OCI-LY3 (cell line): Measurements from ENCODE around the gene TENT4B.

ENCODE experiments used
- H2AFZ ChIP-seq: fragments of 200-600, 300-600 bp; shearing (Covaris generic); 2 replicates; pipeline ENCODE4 v1.6.0; 2014; ENCODE audit warnings: antibody characterized with exemption, low read depth, low read length
- H3K27ac ChIP-seq: fragments of 200-600, 300-600 bp; sonication (generic); 2 replicates; pipeline ENCODE4 v1.5.1; 2014; ENCODE audit warnings: mild to moderate bottlenecking, low read length, moderate library complexity, mixed read lengths
- H3K27me3 ChIP-seq: fragments of 200-600, 300-600 bp; sonication (generic); 2 replicates; pipeline ENCODE4 v1.6.1; 2014; ENCODE audit warnings: low read depth, low read length, mixed read lengths
- H3K36me3 ChIP-seq: fragments of 200-600, 300-600 bp; sonication (generic); replicated peaks from 2 replicates; pipeline ENCODE3; 2014; ENCODE audit warnings: low read depth, low read length, mixed read lengths
- H3K4me1 ChIP-seq: fragments of 300-600, 200-600 bp; sonication (generic); 2 replicates; pipeline ENCODE4 v1.6.1; 2014; ENCODE audit warnings: low read length, mixed read lengths
- H3K4me2 ChIP-seq: fragments of 200-600, 300-600 bp; sonication (generic); 2 replicates; pipeline ENCODE4 v1.6.1; 2014; ENCODE audit warnings: low read length, mixed read lengths
- H3K4me3 ChIP-seq: fragments of 300-600, 200-600 bp; sonication (generic); 2 replicates; pipeline ENCODE4 v1.5.1; 2014; ENCODE audit warnings: antibody characterized with exemption, mild to moderate bottlenecking, low read length, moderate library complexity
- H3K79me2 ChIP-seq: fragments of 300-600, 200-600 bp; shearing (Covaris generic); 2 replicates; pipeline ENCODE4 v1.6.1; 2014; ENCODE audit warnings: mild to moderate bottlenecking, low read length, mixed read lengths
- H3K9ac ChIP-seq: fragments of 300-600, 200-600 bp; shearing (Covaris generic); 2 replicates; pipeline ENCODE4 v1.6.0; 2014; ENCODE audit warnings: mild to moderate bottlenecking, low read length, moderate library complexity
- H3K9me3 ChIP-seq: fragments of 200-600, 300-600 bp; shearing (Covaris generic); 2 replicates; pipeline ENCODE4 v1.6.1; 2014; ENCODE audit warnings: low read length, mixed read lengths; ENCODE audit not compliant: insufficient read depth
- H4K20me1 ChIP-seq: fragments of 200-600, 300-600 bp; sonication (generic); 2 replicates; pipeline ENCODE4 v1.6.1; 2016; ENCODE audit warnings: low read length, mixed read lengths; ENCODE audit not compliant: insufficient read depth
- EZH2phosphoT487 ChIP-seq: fragments of 200-600 bp; shearing (Covaris generic); IDR thresholded peaks from 2 replicates; pipeline ENCODE4 v1.6.1; 2018; ENCODE audit warnings: antibody characterized with exemption, mixed run types, low read depth
- TF ChIP-seq, protein P1 (sequence below): fragments of 200-600, 300-600 bp; sonication (generic); IDR thresholded peaks from 2 replicates; pipeline ENCODE4 v1.5.1; 2014; ENCODE audit warnings: antibody characterized with exemption, low read length, low read depth

The TENT4B gene

DNA sequence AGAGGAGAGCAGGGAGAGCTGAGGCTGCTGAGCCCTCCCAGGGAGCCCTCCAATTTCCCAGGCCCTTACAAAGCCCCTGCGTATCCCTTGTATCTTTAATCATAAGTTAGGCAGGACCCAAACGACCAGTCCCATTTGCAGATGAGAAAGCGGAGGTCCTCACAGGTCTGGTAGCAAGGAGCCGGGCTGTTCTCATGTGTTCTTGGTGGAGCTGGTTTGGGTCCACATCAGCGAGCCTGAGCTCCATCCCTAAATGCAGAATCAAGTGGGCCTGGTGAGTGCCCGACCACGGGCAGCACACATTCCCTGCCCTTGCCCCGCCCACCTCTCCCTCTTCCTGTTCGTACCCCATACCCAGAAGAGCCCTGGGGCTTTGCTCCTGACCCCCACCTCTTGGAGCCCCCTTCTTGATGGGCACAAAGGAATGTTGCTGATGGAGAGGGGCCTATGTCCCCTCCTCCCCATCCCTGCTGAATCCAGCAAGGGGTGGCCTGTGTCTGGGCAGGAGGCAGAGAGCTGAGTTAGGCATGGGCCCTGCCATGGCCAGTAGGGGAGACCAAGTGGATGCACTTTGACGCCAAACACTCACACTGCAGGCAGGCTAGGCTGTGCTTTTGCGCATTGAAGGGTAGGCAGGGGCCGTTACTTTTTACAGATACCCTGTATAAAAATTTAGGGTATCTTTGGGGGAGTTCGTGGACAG, 95.0 kb downstream of the TENT4B start:
- TF ChIP-seq, protein P1, sequence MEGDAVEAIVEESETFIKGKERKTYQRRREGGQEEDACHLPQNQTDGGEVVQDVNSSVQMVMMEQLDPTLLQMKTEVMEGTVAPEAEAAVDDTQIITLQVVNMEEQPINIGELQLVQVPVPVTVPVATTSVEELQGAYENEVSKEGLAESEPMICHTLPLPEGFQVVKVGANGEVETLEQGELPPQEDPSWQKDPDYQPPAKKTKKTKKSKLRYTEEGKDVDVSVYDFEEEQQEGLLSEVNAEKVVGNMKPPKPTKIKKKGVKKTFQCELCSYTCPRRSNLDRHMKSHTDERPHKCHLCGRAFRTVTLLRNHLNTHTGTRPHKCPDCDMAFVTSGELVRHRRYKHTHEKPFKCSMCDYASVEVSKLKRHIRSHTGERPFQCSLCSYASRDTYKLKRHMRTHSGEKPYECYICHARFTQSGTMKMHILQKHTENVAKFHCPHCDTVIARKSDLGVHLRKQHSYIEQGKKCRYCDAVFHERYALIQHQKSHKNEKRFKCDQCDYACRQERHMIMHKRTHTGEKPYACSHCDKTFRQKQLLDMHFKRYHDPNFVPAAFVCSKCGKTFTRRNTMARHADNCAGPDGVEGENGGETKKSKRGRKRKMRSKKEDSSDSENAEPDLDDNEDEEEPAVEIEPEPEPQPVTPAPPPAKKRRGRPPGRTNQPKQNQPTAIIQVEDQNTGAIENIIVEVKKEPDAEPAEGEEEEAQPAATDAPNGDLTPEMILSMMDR: no peak
- TF ChIP-seq EZH2phosphoT487: no peak
- no peak overlapping the region for H3K4me2 ChIP-seq
- H3K9ac ChIP-seq: no peak overlapping the region
- H3K4me1 ChIP-seq: peaks cover 14% of the 10 kb centered on the region
- H3K36me3 ChIP-seq: no peaks in the 10 kb centered on the region
- no peaks in the 10 kb centered on the region for H4K20me1 ChIP-seq
- H3K4me3 ChIP-seq: no peak overlapping the region
- H2AFZ ChIP-seq: no peak overlapping the region
- no peaks in the 10 kb centered on the region for H3K79me2 ChIP-seq
- no peaks in the 10 kb centered on the region for H3K9me3 ChIP-seq
- H3K27me3 ChIP-seq: no peaks in the 10 kb centered on the region
- no peak overlapping the region for H3K27ac ChIP-seq

GRCh38 chr16:50248845-50249244, 95.7 kb downstream of the TENT4B start:
- no peaks in the 10 kb centered on the region for H3K79me2 ChIP-seq
- no peak overlapping the region for H3K4me3 ChIP-seq
- H2AFZ ChIP-seq: no peak overlapping the region
- no peaks in the 10 kb centered on the region for H3K27me3 ChIP-seq
- H3K4me1 ChIP-seq: peaks cover 14% of the 10 kb centered on the region
- no peaks in the 10 kb centered on the region for H4K20me1 ChIP-seq
- TF ChIP-seq, protein P1: no peak
- TF ChIP-seq EZH2phosphoT487: no peak
- H3K9ac ChIP-seq: no peak overlapping the region
- no peak overlapping the region for H3K27ac ChIP-seq
- H3K9me3 ChIP-seq: no peaks in the 10 kb centered on the region
- H3K36me3 ChIP-seq: no peaks in the 10 kb centered on the region
- H3K4me2 ChIP-seq: no peak overlapping the region

GRCh38 chr16:50251375-50252081, 98.4 kb downstream of the TENT4B start:
- Histone ChIP-seq H2AFZ (peak overlapping the region; percentile 2; the same call in 1 of the 2 replicates), H3K79me2 (no peaks in the 10 kb centered on the region), H3K36me3 (no peaks in the 10 kb centered on the region), H3K4me2 (no peak overlapping the region), H3K4me3 (no peak overlapping the region), H3K27me3 (no peaks in the 10 kb centered on the region), H3K27ac (no peak overlapping the region), H3K4me1 (peaks cover 10% of the 10 kb centered on the region), H3K9ac (no peak overlapping the region), H3K9me3 (no peaks in the 10 kb centered on the region), H4K20me1 (no peaks in the 10 kb centered on the region)
- TF ChIP-seq EZH2phosphoT487: no peak
- TF ChIP-seq, protein P1: no peak

- no peaks in the 10 kb centered on the region for H3K79me2 ChIP-seq
- no peak overlapping the region for H2AFZ ChIP-seq
- TF ChIP-seq EZH2phosphoT487: no peak
- TF ChIP-seq, protein P1: no peak
- H3K36me3 ChIP-seq: no peaks in the 10 kb centered on the region
- no peak overlapping the region for H3K4me2 ChIP-seq
- H3K27ac ChIP-seq: no peak overlapping the region
- H3K4me1 ChIP-seq: peaks cover 5% of the 10 kb centered on the region; the same call in 1 of the 2 replicates
- H3K9me3 ChIP-seq: no peaks in the 10 kb centered on the region
- H3K4me3 ChIP-seq: no peak overlapping the region
- no peaks in the 10 kb centered on the region for H3K27me3 ChIP-seq
- no peak overlapping the region for H3K9ac ChIP-seq
- H4K20me1 ChIP-seq: no peaks in the 10 kb centered on the region
Measured at GRCh38 chr16:50252082-50252611, 99.0 kb downstream of the TENT4B start.
